ENCODE data around the gene DIP2B.
"Not testable (repeated sequence)": the region's sequence is repeated elsewhere in the genome, so short reads cannot be mapped to it uniquely, and the experiment has no call there.

The DIP2B gene

DNA sequence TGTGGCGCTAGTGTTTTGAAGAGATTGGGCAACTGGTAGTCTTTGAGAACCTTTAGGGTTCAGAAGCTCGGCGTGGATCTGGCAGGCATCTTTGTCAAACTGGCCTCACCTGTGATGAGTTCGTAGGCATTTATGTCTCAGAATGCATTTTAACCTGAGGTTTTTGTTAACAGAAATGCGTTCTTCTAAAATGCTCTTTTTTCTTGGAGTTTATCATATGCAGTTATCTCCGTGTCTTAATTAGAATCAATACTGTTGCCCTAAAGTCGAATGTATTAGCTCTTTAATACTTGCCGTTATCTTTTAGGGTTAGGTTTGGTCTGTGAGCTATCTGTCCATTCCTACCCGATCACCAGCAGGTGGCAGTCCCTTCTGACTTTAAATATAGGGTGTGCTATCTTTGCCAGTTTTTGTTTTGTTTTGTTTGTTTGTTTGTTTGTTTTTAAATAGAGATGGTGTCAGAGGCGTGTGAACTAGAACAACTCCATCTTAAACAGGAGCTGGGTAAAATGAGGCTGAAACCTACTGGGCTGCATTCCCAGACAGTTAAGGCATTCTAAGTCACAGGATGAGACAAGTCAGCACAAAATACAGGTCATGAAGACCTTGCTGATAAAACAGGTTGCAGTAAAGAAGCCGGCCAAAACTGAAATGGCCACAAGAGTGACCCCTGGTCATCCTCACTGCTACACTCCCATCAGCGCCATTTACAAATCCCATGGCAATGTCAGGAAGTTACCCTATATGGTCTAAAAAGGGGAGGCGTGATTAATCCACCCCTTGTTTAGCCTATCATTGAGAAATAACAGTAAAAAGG, 260.5 kb downstream of the DIP2B start:
- H3K4me2 ChIP-seq (ENCODE audit: low read depth, low read length, poor library complexity, severe bottlenecking), result peak overlapping the region; percentile 75

DNA sequence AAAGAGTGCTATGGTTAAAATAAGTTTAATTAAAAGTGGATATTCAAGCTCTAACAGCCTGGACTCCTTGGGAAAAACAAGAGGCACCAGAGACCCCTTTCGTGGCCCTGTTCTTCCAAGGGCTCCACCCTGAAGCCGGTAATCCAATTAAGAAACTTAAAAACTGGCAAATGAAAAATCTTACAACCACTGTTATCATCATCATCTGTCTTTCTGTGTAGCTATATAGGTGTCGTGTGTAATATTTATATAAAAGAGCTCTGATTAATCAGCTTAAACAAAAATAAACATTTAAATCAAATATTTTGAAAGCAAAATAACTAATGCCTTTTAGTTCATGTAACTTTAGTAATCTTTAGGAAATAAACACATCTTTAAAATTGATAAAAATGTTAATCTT, 263.6 kb downstream of the DIP2B start:
- H3K9ac ChIP-seq (ENCODE audit: low read length), result no peak overlapping the region
- no peak overlapping the region for H3K4me2 ChIP-seq (ENCODE audit: low read depth, low read length, poor library complexity, severe bottlenecking)
- no peaks in the 10 kb centered on the region for H3K9me3 ChIP-seq (ENCODE audit: insufficient read depth, low read length)
- no peak overlapping the region for H3K27ac ChIP-seq (ENCODE audit: low read depth, low read length)
- no peak overlapping the region for H2AFZ ChIP-seq (ENCODE audit: low read depth, low read length, severe bottlenecking)
- H3K36me3 ChIP-seq (ENCODE audit: low read length), result peaks cover 15% of the 10 kb centered on the region; the same call in 1 of the 2 replicates
- no peak overlapping the region for H3K4me3 ChIP-seq (ENCODE audit: insufficient read depth, low read length, poor library complexity, severe bottlenecking)
- no peaks in the 10 kb centered on the region for H3K27me3 ChIP-seq (ENCODE audit: low read length)
- no peaks in the 10 kb centered on the region for H3K9me2 ChIP-seq (replicated peaks; ENCODE audit: insufficient read depth, low read length)
- H3K79me2 ChIP-seq (ENCODE audit: insufficient read depth, low read length), result peaks cover 86% of the 10 kb centered on the region
- TF ChIP-seq CTCF (IDR thresholded peaks at IDR 0.05; ENCODE audit: insufficient read depth, low read length, poor library complexity, severe bottlenecking), result no peak
- H4K20me1 ChIP-seq (ENCODE audit: low read depth, low read length), result no peaks in the 10 kb centered on the region
- 0 out of 2 replicates have a peak, but pooled peaks cover 3% of the 10 kb centered on the region for H3F3A ChIP-seq (ENCODE audit: insufficient read depth)

More for the DNA sequence above, 260.5 kb downstream of the DIP2B start:
- peaks cover 13% of the 10 kb centered on the region for H3F3A ChIP-seq (ENCODE audit: insufficient read depth)
- H2AFZ ChIP-seq (ENCODE audit: low read depth, low read length, severe bottlenecking), result peak overlapping the region; percentile 81
- peak overlapping the region; percentile 92 for H3K27ac ChIP-seq (ENCODE audit: low read depth, low read length)
- peak overlapping the region; percentile 99 for H3K4me3 ChIP-seq (ENCODE audit: insufficient read depth, low read length, poor library complexity, severe bottlenecking)
- peak overlapping the region; percentile 90 for H3K9ac ChIP-seq (ENCODE audit: low read length)
- peaks cover 12% of the 10 kb centered on the region; the same call in 1 of the 2 replicates for H3K36me3 ChIP-seq (ENCODE audit: low read length)
- H4K20me1 ChIP-seq (ENCODE audit: low read depth, low read length), result no peaks in the 10 kb centered on the region
- H3K9me2 ChIP-seq (replicated peaks; ENCODE audit: insufficient read depth, low read length), result no peaks in the 10 kb centered on the region
- no peaks in the 10 kb centered on the region for H3K9me3 ChIP-seq (ENCODE audit: insufficient read depth, low read length)
- peaks cover 61% of the 10 kb centered on the region for H3K79me2 ChIP-seq (ENCODE audit: insufficient read depth, low read length)
- H3K27me3 ChIP-seq (ENCODE audit: low read length), result no peaks in the 10 kb centered on the region
- TF ChIP-seq CTCF (IDR thresholded peaks at IDR 0.05; ENCODE audit: insufficient read depth, low read length, poor library complexity, severe bottlenecking), result peak; percentile 59
- TF ChIP-seq EZH2phosphoT487 (conservative IDR thresholded peaks at IDR 0.05; ENCODE audit: low read length), result no peak

DNA sequence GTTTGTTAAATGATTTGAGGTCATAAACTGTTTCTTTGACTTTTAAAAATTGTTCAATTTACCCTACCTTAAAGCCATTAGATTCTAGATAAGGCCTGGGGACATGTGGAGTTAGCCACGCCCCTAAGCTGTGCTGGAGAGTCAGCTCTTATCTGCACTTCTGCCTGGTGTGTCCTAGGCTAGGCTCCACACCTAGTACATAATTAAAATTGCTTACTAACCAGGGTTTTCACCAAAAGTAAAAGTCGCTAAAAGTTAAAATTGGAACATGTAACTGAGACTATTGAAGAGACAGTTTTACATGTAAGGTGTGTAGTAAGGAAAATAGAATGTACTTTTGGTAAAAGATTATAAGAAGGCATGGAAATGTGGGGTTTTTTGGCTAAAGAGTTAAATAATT, 264.0 kb downstream of the DIP2B start:
- H3K4me2 ChIP-seq (ENCODE audit: low read depth, low read length, poor library complexity, severe bottlenecking); H3K9ac ChIP-seq (ENCODE audit: low read length); H4K20me1 ChIP-seq (ENCODE audit: low read depth, low read length); H3K27ac ChIP-seq (ENCODE audit: low read depth, low read length); H3K9me2 ChIP-seq (replicated peaks; ENCODE audit: insufficient read depth, low read length); H3K4me3 ChIP-seq (ENCODE audit: insufficient read depth, low read length, poor library complexity, severe bottlenecking); H2AFZ ChIP-seq (ENCODE audit: low read depth, low read length, severe bottlenecking); H3F3A ChIP-seq (ENCODE audit: insufficient read depth); H3K9me3 ChIP-seq (ENCODE audit: insufficient read depth, low read length); H3K27me3 ChIP-seq (ENCODE audit: low read length): not testable (repeated sequence)
- Histone ChIP-seq H3K79me2 (ENCODE audit: insufficient read depth, low read length) (peaks cover 84% of the 10 kb centered on the region), H3K36me3 (ENCODE audit: low read length) (peaks cover 15% of the 10 kb centered on the region; the same call in 1 of the 2 replicates)

DNA sequence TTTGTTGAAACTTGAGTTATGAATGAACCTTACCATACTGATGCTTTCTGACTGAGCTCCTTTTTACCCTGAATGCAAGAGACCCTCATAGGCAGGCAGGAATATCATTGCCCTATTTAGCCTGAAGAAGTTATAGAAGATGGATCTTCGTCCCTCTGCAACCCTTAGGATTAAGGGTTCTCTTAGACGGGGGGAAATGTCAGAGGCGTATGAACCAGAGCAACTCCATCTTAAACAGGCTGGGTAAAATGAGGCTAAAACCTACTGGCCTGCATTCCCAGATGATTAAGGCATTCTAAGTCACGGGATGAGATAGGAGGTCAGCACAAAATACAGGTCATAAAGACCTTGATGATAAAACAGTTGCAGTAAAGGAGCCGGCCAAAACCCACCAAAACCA, 266.6 kb downstream of the DIP2B start:
- Histone ChIP-seq H4K20me1 (ENCODE audit: low read depth, low read length) (no peaks in the 10 kb centered on the region), H3K9me2 (replicated peaks; ENCODE audit: insufficient read depth, low read length) (no peaks in the 10 kb centered on the region), H3K9me3 (ENCODE audit: insufficient read depth, low read length) (no peaks in the 10 kb centered on the region), H3K27ac (ENCODE audit: low read depth, low read length) (no peak overlapping the region), H3K36me3 (ENCODE audit: low read length) (peaks cover 15% of the 10 kb centered on the region; the same call in 1 of the 2 replicates), H2AFZ (ENCODE audit: low read depth, low read length, severe bottlenecking) (no peak overlapping the region), H3K4me2 (ENCODE audit: low read depth, low read length, poor library complexity, severe bottlenecking) (no peak overlapping the region), H3K9ac (ENCODE audit: low read length) (no peak overlapping the region), H3K27me3 (ENCODE audit: low read length) (no peaks in the 10 kb centered on the region), H3K79me2 (ENCODE audit: insufficient read depth, low read length) (peaks cover 84% of the 10 kb centered on the region), H3K4me3 (ENCODE audit: insufficient read depth, low read length, poor library complexity, severe bottlenecking) (no peak overlapping the region), H3F3A (ENCODE audit: insufficient read depth) (no peaks in the 10 kb centered on the region)
- TF ChIP-seq CTCF (IDR thresholded peaks at IDR 0.05; ENCODE audit: insufficient read depth, low read length, poor library complexity, severe bottlenecking), result no peak
- TF ChIP-seq EZH2phosphoT487 (conservative IDR thresholded peaks at IDR 0.05; ENCODE audit: low read length), result no peak

Measured in SU-DHL-6 (cell line).